HG03558 (cell line): ENCODE results near the gene KDM4E.
"Not testable (repeated sequence)": the region's sequence is repeated elsewhere in the genome, so short reads cannot be mapped to it uniquely, and the experiment has no call there.

Experiments used
- ATAC-seq: cut with Tn5 transposase; IDR thresholded peaks from one replicate; pipeline ENCODE4 v1.9.1; 2021; ENCODE audit warnings: moderate number of reproducible peaks; ENCODE audit not compliant: unreplicated experiment; ENCODE audit errors: extremely low read depth

Gene KDM4E

GRCh38 chr11:95049122-95049521 lies 24.1 kb downstream of the KDM4E start, which contains the start of gene KDM4F:
KDM4F (plus strand) TSS chr11:95049422.
- not testable (repeated sequence) for ATAC-seq

DNA sequence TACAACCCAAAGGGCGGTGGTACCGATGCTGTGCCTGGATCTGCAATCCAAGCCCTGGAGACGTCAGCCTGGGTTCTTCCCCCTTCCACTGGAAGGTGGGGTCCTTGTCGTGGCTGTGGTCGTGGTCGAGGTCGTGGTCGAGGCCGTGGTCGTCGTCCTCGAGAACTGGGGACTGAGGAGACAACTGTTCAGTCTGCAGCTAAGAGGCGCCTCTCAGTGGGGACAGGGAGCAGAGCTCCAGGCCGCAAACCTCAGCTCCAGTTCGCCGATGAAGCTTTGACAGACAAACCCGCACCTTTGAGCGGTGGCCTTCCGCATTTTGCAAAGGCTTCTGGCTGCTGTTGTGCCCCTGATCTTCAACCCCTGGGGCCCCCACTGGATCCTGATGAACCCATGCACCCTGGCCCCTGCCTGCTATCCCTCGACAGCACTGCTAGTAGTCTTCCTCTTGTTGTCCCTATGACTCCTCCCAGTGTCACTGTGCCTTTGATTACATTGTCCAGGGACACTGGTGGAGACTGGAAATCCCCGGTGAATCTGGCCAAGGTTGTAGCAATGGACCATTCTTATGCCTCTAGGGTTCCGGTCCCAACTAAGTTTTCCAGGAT lies 25.6 kb downstream of the KDM4E start:
- no peak for ATAC-seq

DNA sequence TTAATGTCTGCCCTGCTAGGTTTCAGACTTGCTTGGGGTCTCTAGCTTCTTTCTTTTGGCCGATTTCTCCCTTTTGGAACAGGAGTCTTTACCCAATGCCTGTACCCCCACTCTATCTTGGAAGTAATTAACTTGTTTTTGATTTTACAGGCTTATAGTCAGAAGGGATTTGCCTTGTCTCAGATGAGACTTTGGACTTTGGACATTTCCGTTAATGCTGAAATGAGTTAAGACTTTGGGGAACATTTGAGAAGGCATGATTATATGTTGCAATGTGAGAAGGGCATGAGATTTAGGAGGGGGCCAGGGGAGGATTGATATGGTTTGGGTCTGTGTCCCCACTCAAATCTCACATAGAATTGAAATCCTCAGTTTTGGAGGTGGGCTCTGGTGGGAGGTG lies 29.3 kb downstream of the KDM4E start:
- no peak for ATAC-seq

DNA sequence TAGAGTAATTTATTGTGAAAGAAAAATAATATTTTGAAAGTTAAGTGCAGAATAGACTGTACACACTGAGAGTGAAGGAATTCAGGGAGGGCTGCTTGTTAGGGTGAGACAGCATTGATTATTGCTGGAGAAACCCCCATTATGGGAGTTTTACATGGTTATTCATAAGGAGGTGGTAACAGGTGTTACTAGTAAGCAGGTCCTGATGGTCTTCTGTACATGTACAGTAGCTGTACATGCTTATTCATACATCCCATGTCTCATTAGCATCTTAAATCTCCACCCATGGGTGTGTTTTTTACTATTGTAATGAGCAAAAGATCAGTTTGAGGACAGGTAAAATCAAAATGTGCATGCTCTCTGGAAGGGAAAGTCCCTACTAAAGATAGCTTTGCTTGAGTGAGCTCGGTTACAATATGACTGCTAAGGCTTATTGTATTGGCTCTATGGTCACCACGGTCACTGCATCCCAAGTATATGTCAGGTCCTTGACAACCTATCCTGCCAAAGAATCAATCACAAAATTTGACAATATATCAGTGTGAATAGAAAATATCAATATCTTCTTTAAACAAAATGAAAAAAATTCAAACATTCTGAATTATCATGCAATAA lies 30.3 kb downstream of the KDM4E start:
- peak; percentile 98 for ATAC-seq

DNA sequence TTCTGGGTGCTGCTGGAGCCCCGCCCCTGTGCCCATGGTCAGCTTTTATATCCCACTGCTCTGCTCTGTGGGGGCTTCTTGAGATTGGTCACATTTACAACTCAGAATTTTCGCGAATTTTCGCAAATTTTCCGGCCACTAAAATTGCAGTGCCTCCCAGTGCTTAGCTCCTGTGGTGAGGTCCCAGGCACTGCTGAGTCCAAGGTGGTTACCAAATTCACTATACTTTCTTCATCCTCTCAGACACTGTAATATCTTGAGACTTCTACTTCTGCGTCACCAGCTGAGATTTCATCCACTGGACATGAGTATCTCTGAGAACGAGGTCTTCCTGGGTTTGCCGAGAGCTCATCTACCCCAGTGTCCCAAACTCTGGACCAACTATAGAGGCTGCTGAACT lies 32.9 kb downstream of the KDM4E start:
- no peak for ATAC-seq

DNA sequence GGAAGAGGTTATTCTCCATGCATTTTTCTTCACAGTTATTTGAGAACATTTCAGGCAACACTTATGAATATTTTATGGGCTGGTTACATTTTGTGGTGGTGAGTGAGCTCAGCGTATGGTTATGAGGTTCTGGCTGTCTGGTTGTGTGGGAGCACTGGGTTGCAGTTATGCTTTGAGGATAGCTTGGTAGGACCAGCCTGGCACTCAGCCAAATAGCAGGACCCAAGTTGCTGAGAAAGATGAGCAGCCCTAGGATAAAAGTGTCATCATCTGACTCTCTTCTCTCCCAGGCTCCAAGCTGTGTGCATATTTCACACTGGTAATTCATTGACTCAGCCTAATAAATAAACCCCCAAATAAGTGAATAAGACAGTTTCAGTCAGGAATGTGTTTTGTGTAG lies 33.6 kb downstream of the KDM4E start:
- no peak for ATAC-seq

- ATAC-seq: no peak
These were observed 34.0 kb downstream of the KDM4E start for GRCh38 chr11:95059046-95059445.

DNA sequence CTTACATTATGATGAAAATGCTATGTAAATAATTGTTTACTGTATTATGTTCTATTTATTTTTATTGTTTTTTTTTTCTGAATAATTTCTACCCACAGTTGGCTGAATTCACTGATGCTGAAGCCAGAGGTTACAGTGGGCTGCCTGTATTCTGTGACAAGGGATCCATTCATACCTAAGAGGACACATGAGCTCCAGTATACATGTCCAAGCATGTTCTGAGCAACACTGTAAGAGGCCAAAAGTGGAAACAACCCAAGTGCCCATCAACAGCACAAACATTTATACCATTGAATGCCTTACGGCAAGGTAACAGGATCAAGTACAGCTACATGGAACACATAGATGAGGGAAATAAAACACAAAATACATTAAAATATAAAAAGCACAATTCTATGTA lies 40.3 kb downstream of the KDM4E start:
- ATAC-seq: no peak

DNA sequence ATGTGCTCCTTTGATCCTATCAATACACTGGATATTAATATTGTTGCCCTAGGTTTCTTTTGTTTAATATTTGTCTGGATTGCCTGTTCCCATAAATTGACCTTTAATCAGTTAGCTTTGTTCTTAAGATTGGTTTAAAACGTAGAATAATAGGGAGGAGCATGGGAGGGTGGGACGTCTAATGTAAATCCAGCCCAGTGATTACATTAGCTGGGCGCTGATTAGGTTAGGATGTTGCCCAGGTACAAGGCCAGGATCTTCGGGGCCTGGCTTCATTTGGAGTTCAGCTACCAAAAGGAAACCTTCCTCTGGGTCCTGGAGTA lies 41.6 kb downstream of the KDM4E start, which contains the start of gene SRSF8:
Gene SRSF8 (plus strand): TSS at position 204 of the 323 bp plus-strand sequence. CDS start 308 bp downstream, outside the sequence.
- peak; percentile 19 for ATAC-seq

DNA sequence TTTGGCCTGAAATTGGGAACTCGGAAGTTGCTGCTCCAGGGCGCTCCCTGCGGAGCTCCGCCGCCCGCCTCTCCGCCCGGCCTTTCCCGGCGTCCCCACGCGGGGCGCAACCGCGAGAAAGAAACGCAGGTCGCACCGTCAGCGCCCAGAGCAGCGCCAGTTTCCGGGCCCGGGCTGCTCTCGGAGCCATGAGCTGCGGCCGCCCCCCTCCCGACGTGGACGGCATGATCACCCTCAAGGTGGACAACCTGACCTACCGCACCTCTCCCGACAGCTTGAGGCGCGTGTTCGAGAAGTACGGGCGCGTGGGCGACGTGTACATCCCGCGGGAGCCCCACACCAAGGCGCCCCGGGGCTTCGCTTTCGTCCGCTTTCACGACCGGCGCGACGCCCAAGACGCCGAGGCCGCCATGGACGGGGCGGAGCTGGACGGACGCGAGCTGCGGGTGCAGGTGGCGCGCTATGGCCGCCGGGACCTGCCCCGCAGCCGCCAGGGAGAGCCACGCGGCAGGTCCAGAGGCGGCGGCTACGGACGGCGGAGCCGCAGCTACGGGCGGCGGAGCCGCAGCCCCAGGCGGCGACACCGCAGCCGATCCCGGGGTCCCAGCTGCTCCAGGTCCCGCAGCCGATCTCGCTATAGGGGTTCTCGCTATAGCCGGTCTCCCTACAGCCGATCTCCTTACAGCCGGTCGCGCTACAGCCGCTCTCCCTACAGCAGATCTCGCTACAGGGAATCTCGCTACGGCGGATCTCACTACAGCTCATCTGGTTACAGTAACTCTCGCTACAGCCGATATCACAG lies 42.2 kb downstream of the KDM4E start:
- peak; percentile 34 for ATAC-seq

- ATAC-seq: no peak
These were observed 42.8 kb downstream of the KDM4E start for GRCh38 chr11:95067841-95068219.

DNA sequence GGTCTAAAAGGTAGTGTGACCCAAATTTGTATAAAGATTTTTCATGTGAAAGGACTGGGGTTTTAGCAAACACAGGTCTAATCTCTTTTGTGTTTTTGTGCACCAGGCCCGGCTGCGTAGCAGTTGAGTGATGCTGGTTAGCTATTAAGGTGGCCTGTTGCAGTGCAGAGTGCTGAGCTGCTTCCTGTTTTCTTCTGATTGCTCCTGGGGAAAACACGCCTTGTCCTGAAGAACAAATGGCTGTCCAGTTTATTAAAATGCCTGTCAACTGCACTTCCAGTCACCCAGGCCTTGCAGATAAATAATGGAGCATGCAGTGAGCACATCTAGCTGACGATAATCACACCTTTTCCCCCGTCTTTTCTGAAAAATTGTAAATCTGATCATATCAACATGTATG lies 43.5 kb downstream of the KDM4E start:
- peak; percentile 66 for ATAC-seq

DNA sequence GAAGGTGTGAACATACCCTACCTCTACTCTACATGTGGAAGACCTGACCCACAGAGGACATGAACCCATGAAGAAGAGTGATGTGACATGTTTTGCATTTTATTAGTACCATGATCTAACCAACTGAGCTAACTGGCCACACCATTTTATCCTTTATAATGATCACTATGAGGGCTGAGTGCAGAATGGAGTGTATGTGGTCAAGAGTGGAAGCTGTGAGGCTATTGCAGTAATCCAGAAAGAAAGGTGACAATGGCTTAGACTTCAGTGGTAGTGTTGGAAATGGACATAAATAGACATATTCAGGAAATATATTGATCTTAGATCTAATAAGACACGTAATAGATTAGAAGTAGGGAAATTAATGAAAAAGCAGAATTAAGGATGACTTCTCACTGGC lies 45.4 kb downstream of the KDM4E start:
- ATAC-seq: no peak

DNA sequence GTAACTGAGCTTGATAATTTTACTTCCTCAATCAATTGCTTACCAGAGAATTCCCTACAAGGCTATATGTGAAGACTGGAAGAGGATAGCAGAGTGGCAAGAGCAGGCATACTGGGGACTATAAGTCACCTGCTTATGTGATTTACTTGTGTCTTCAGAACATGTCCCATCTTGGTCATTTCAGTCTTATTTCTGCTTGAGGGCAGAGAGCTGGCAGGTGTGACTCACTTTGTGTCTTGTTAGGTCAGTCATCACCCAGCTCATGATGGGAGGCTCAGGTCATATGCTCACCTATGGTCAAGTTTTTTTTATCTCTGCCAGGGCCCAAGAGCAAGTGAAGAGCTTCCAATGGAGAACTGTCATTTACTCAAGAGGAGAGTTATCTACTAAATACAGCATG lies 47.9 kb downstream of the KDM4E start:
- no peak for ATAC-seq

GRCh38 chr11:95074792-95075563 lies 49.9 kb downstream of the KDM4E start:
- ATAC-seq: no peak

- ATAC-seq: no peak
These were observed 51.4 kb downstream of the KDM4E start for GRCh38 chr11:95076416-95076815.

- ATAC-seq: no peak
These were observed 51.9 kb downstream of the KDM4E start for GRCh38 chr11:95076981-95077380.
